SK-N-SH (cell line): ENCODE results near the gene AP3S2. TPM values are rescaled to one million over a fixed set of nuclear protein-coding genes. Genes with fewer than 3 reads are reported as not detected.

Experiments used
- CTCF ChIA-PET: fragments of 300-600, 350-600 bp; formaldehyde crosslinking; extraction: SDS; loops from one replicate; lab custom pipeline; 2021; lab: Yijun Ruan, JAX
- POLR2A ChIA-PET: fragments of 350-600 bp; sonication (Branson Sonifier 250); formaldehyde crosslinking; extraction: SDS; loops from one replicate; lab custom pipeline; 2020; ENCODE audit warnings: antibody characterized with exemption, inconsistent platforms; lab: Yijun Ruan, JAX
- DNase-seq: peaks from one replicate; pipeline ENCODE4 v3.0.0; 2012
- H2AFZ ChIP-seq: fragments of 200-600 bp; sonication (generic); 2 replicates; pipeline ENCODE4 v1.8.1; 2016; ENCODE audit warnings: antibody characterized with exemption, mild to moderate bottlenecking, low read depth
- H3F3A ChIP-seq: fragments of 200-600 bp; sonication (generic); replicated peaks from 2 replicates; pipeline ENCODE3; 2016; ENCODE audit warnings: antibody characterized with exemption, mild to moderate bottlenecking; ENCODE audit not compliant: insufficient read depth
- H3K27ac ChIP-seq, 2 experiments: fragments of 200-500 bp in 1 of 2; fragments of 200-600 bp in 1 of 2; sonication (Bioruptor generic) in 1 of 2; sonication (generic), shearing (Covaris generic) in 1 of 2; 2 replicates each; pipeline versions ENCODE4 v1.5.1 to v1.6.1; 2014 to 2016; ENCODE audit warnings: low read depth in 2 of 2, inconsistent platforms in 1 of 2, low read length in 1 of 2, mild to moderate bottlenecking in 1 of 2, mixed read lengths in 1 of 2
- H3K27me3 ChIP-seq: fragments of 200-600 bp; sonication (generic), shearing (Covaris generic); 2 replicates; pipeline ENCODE4 v1.6.1; 2016; ENCODE audit warnings: mixed run types; ENCODE audit not compliant: insufficient read depth
- H3K36me3 ChIP-seq, 2 experiments: fragments of 200-500 bp in 1 of 2; fragments of 200-600 bp in 1 of 2; sonication (Bioruptor generic) in 1 of 2; sonication (generic) in 1 of 2; replicated peaks in 1 of 2; 2 replicates each; pipeline versions ENCODE3 to v1.5.1; 2014 to 2016; ENCODE audit warnings: low read length in 1 of 2, mild to moderate bottlenecking in 1 of 2; ENCODE audit not compliant: insufficient read depth in 2 of 2, control insufficient read depth in 1 of 2
- H3K4me1 ChIP-seq, 2 experiments: fragments of 200-500 bp in 1 of 2; fragments of 200-600 bp in 1 of 2; sonication (Bioruptor generic) in 1 of 2; sonication (generic), shearing (Covaris generic) in 1 of 2; 2 replicates each; pipeline versions ENCODE4 v1.5.1 to v1.6.1; 2014 to 2016; ENCODE audit warnings: low read depth in 1 of 2, low read length in 1 of 2, mixed run types in 1 of 2; ENCODE audit not compliant: insufficient read depth in 2 of 2, control insufficient read depth in 1 of 2
- H3K4me2 ChIP-seq: fragments of 200-600 bp; sonication (generic), shearing (Covaris generic); 2 replicates; pipeline ENCODE4 v1.6.1; 2017; ENCODE audit warnings: mixed run types
- H3K4me3 ChIP-seq, 2 experiments: fragments of 200-500 bp in 1 of 2; fragments of 200-600 bp in 1 of 2; sonication (Bioruptor generic) in 1 of 2; sonication (generic), shearing (Covaris generic) in 1 of 2; 2 replicates each; pipeline versions ENCODE4 v1.5.1 to v1.8.1; 2014 to 2016; ENCODE audit warnings: low read depth in 2 of 2, inconsistent platforms in 1 of 2, low read length in 1 of 2, mild to moderate bottlenecking in 1 of 2, mixed read lengths in 1 of 2, moderate library complexity in 1 of 2
- H3K79me2 ChIP-seq: fragments of 200-600 bp; sonication (generic); 2 replicates; pipeline ENCODE4 v1.8.1; 2017; ENCODE audit warnings: mild to moderate bottlenecking; ENCODE audit not compliant: insufficient read depth
- H3K9ac ChIP-seq: fragments of 200-600 bp; sonication (generic); 2 replicates; pipeline ENCODE4 v1.6.1; 2017; ENCODE audit warnings: mixed run types
- H3K9me2 ChIP-seq: fragments of 200-600 bp; sonication (generic); 2 replicates; pipeline ENCODE4 v1.6.1; 2017; ENCODE audit warnings: mixed run types
- H3K9me3 ChIP-seq: fragments of 200-600 bp; sonication (generic); 2 replicates; pipeline ENCODE4 v1.6.1; 2017; ENCODE audit warnings: mixed run types, mild to moderate bottlenecking, moderate library complexity
- H4K20me1 ChIP-seq: fragments of 200-600 bp; sonication (generic); 2 replicates; pipeline ENCODE4 v1.6.1; 2017; ENCODE audit warnings: mild to moderate bottlenecking, mixed run types; ENCODE audit not compliant: insufficient read depth
- ELF1 ChIP-seq: IDR thresholded peaks from 2 replicates; pipeline ENCODE4 v1.4.0; 2012
- FOXJ3 ChIP-seq: sonication (generic); formaldehyde crosslinking; IDR thresholded peaks from 2 replicates; pipeline ENCODE4 v1.5.1; 2020; ENCODE audit warnings: mild to moderate bottlenecking, missing genetic modification reagents
- GATA2 ChIP-seq: sonication (generic); formaldehyde crosslinking; IDR thresholded peaks from 2 replicates; pipeline ENCODE4 v1.5.0; 2020; ENCODE audit warnings: mild to moderate bottlenecking, missing genetic modification reagents
- JUND ChIP-seq: IDR thresholded peaks from 2 replicates; pipeline ENCODE4 v1.4.0; 2012
- MEF2A ChIP-seq: IDR thresholded peaks from 2 replicates; pipeline ENCODE4 v1.4.0; 2012; ENCODE audit warnings: low read depth, borderline replicate concordance
- MXI1 ChIP-seq: IDR thresholded peaks from 2 replicates; pipeline ENCODE4 v1.6.1; 2012; ENCODE audit warnings: mild to moderate bottlenecking, low read depth, low read length, improper control_type of control experiment
- NRF1 ChIP-seq: IDR thresholded peaks from 2 replicates; pipeline ENCODE4 v1.6.1; 2012; ENCODE audit warnings: low read depth, mild to moderate bottlenecking, low read length
- PBX3 ChIP-seq: IDR thresholded peaks from 2 replicates; pipeline ENCODE4; 2012
- POLR2AphosphoS5 ChIP-seq: IDR thresholded peaks from 2 replicates; pipeline ENCODE4 v1.6.1; 2012; ENCODE audit warnings: low read depth, low read length
- RAD21 ChIP-seq: IDR thresholded peaks from 2 replicates; pipeline ENCODE4 v1.6.1; 2012; ENCODE audit warnings: mild to moderate bottlenecking, low read length
- RCOR1 ChIP-seq: fragments of 150-350 bp; IDR thresholded peaks from 2 replicates; pipeline ENCODE4 v1.6.1; 2017; ENCODE audit warnings: antibody characterized with exemption, low read length
- REST ChIP-seq: IDR thresholded peaks from 2 replicates; pipeline ENCODE4 v1.6.1; 2012; ENCODE audit warnings: mild to moderate bottlenecking, low read depth, low read length, moderate library complexity
- RFX5 ChIP-seq: IDR thresholded peaks from 2 replicates; pipeline ENCODE4 v1.6.1; 2012; ENCODE audit warnings: mild to moderate bottlenecking, improper control_type of control experiment, low read length
- RXRA ChIP-seq: IDR thresholded peaks from 2 replicates; pipeline ENCODE4 v1.4.0; 2012; ENCODE audit warnings: low read depth, mild to moderate bottlenecking, borderline replicate concordance
- SIN3A ChIP-seq: IDR thresholded peaks from 2 replicates; pipeline ENCODE4 v1.6.1; 2012; ENCODE audit warnings: low read depth, mild to moderate bottlenecking, low read length, moderate library complexity, borderline replicate concordance
- USF1 ChIP-seq: IDR thresholded peaks from 2 replicates; pipeline ENCODE4 v1.4.0; 2012; ENCODE audit warnings: low read depth, borderline replicate concordance
- USF2 ChIP-seq: fragments of 150-350 bp; IDR thresholded peaks from 2 replicates; pipeline ENCODE4 v1.6.1; 2017; ENCODE audit warnings: antibody characterized with exemption, low read length, low read depth, borderline replicate concordance
- YY1 ChIP-seq: IDR thresholded peaks from 2 replicates; pipeline ENCODE4 v1.4.0; 2012; ENCODE audit warnings: low read depth, mild to moderate bottlenecking
- ZBTB33 ChIP-seq: IDR thresholded peaks from 2 replicates; pipeline ENCODE4 v1.4.0; 2012; ENCODE audit warnings: low read depth, borderline replicate concordance
- WGBS: methylation state at CpG from one replicate; pipeline ENCODE4 v1.1.6; 2017; ENCODE audit warnings: low lambda C conversion rate; 5-methylcytosine and 5-hydroxymethylcytosine counted together
- polyA plus RNA-seq, 3 experiments: library from polyadenylated mRNA; depleted of rRNA; stranded (reverse); fragments of >200 nt; gene quantifications; 2 replicates each; pipeline ENCODE4 v1.2.3, GENCODE V29; 2012

Gene AP3S2
- polyA plus RNA-seq, 1 of the 3 experiments (the other 2 are of a cell fraction): 11.9 TPM

- Histone ChIP-seq H3K9ac (no peak overlapping the region), H3K4me2 (no peak overlapping the region), H3K9me3 (no peaks in the 10 kb centered on the region), H3F3A (peaks cover 12% of the 10 kb centered on the region), H3K9me2 (no peaks in the 10 kb centered on the region), H4K20me1 (no peaks in the 10 kb centered on the region), H2AFZ (no peak overlapping the region), H3K27ac (no peak overlapping the region), H3K36me3 (no peaks in the 10 kb centered on the region), H3K27me3 (no peaks in the 10 kb centered on the region), H3K4me1 (no peaks in the 10 kb centered on the region; a peak in 1 of 4 replicates)
- DNase-seq: no peak
- POLR2A ChIA-PET: no interaction called here
- WGBS: 94% methylated on average over 3 of the region's 3 CpGs
- no peak for TF ChIP-seq GATA2 (CRISPR knock-in tag)
- TF ChIP-seq RXRA: no peak
- TF ChIP-seq USF1: no peak
- TF ChIP-seq POLR2AphosphoS5: no peak
- TF ChIP-seq ELF1: no peak
- TF ChIP-seq ZBTB33: no peak
- no peak for TF ChIP-seq MEF2A
- no peak for TF ChIP-seq PBX3
- no peak for TF ChIP-seq SIN3A
- TF ChIP-seq RCOR1: no peak
- no peak for TF ChIP-seq NRF1
- TF ChIP-seq, all 33 proteins: peak for 0
- CTCF ChIA-PET: interaction anchor here (1.0 to 1.7 kb wide), 3 partner anchors 13 to 59 kb away, joined by 3 to 6 read pairs (median 4); no protein-coding TSS in a partner anchor
- H3K4me3 ChIP-seq: no peak overlapping the region
- no peaks in the 10 kb centered on the region for H3K79me2 ChIP-seq
Measured at GRCh38 chr15:89815769-89816168, 78.0 kb downstream of the AP3S2 start.

GRCh38 chr15:89814112-89814742 is 79.6 kb downstream of the AP3S2 start:
- H3K9ac ChIP-seq: no peak overlapping the region
- TF ChIP-seq USF2 (no peak), JUND (no peak), MXI1 (no peak), YY1 (no peak), FOXJ3 (CRISPR knock-in tag) (no peak), USF1 (no peak), RFX5 (no peak), RAD21 (no peak), NRF1 (no peak), REST (no peak)

More at GRCh38 chr15:89814112-89814742, 79.6 kb downstream of the AP3S2 start:
- peaks cover 8% of the 10 kb centered on the region for H3F3A ChIP-seq
- DNase-seq: peak; percentile 57
- H4K20me1 ChIP-seq: no peaks in the 10 kb centered on the region
- peak overlapping the region; percentile 56 to 64 for H3K4me3 ChIP-seq
- H3K4me1 ChIP-seq: no peaks in the 10 kb centered on the region; a peak in 1 of 4 replicates
- H3K4me2 ChIP-seq: peak overlapping the region; percentile 71
- no peaks in the 10 kb centered on the region for H3K27me3 ChIP-seq
- no peak overlapping the region for H3K27ac ChIP-seq
- no peaks in the 10 kb centered on the region for H3K9me2 ChIP-seq
- H3K9me3 ChIP-seq: no peaks in the 10 kb centered on the region
- ChIA-PET POLR2A (interaction anchor here (0.6 kb wide), 1 partner anchor 11 kb away, joined by 3 read pairs; no protein-coding TSS in a partner anchor), CTCF (interaction anchor here (1.7 kb wide), 2 partner anchors 54 to 60 kb away, joined by 4 to 6 read pairs; no protein-coding TSS in a partner anchor)
- H3K79me2 ChIP-seq: no peaks in the 10 kb centered on the region
- WGBS: 67% methylated on average over 37 of the region's 56 CpGs
- H3K36me3 ChIP-seq: no peaks in the 10 kb centered on the region
- H2AFZ ChIP-seq: no peak overlapping the region
